ENCODE measurements around the gene CFL1.

The CFL1 gene

DNA sequence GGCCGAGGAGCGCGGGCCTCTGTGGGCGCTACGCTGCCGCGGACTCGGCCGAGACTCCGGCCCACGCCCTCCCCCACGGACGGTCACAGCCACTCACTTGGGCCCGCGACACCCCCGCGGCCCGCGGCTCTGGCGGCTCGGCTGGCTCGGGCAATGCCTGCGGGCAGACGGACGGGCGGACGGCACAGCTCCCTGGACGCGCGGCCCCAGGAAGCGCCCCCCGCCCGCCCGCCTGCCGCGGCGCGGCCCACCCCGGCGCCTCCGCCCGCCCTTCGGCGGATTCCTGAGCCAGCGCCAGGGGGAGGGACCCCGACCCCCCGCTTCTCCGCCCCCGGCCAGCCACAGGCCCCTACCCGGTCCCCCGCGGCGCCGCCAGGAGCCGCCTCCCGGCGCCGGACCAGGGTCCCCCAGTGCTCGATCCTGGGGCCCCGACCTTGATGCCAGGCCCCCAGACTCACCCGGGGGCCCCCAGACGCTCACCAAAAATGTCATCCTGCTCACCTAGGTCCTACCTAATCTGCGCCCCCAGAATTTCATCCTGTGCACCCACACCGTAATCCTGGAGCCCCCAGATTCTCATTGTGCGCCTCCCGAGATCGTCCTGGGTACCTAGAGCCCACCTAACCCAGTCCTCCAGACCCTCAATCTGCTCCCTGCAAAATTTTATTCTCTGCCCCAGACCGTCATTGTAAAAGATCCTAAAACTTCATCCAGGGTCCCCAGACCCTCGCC lies 14.8 kb upstream of the CFL1 start, which contains the start of gene EFEMP2:
Gene EFEMP2 (minus strand): TSS at position 215 of the 732 bp plus-strand sequence. CDS start 446 bp downstream, outside the sequence.
- TF ChIP-seq, protein P1, sequence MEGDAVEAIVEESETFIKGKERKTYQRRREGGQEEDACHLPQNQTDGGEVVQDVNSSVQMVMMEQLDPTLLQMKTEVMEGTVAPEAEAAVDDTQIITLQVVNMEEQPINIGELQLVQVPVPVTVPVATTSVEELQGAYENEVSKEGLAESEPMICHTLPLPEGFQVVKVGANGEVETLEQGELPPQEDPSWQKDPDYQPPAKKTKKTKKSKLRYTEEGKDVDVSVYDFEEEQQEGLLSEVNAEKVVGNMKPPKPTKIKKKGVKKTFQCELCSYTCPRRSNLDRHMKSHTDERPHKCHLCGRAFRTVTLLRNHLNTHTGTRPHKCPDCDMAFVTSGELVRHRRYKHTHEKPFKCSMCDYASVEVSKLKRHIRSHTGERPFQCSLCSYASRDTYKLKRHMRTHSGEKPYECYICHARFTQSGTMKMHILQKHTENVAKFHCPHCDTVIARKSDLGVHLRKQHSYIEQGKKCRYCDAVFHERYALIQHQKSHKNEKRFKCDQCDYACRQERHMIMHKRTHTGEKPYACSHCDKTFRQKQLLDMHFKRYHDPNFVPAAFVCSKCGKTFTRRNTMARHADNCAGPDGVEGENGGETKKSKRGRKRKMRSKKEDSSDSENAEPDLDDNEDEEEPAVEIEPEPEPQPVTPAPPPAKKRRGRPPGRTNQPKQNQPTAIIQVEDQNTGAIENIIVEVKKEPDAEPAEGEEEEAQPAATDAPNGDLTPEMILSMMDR (IDR thresholded peaks at IDR 0.05; ENCODE audit: low read depth, low read length): no peak
- in situ Hi-C loops (cut with HindIII; ENCODE audit: low sequenced_read_pairs): no loop called here
- peak within 1 kb of the TSS; percentile 65 for H3K4me3 ChIP-seq (ENCODE audit: low read depth, low read length)
- DNase-seq (ENCODE audit: low read depth, low spot score): peak; percentile 49

DNA sequence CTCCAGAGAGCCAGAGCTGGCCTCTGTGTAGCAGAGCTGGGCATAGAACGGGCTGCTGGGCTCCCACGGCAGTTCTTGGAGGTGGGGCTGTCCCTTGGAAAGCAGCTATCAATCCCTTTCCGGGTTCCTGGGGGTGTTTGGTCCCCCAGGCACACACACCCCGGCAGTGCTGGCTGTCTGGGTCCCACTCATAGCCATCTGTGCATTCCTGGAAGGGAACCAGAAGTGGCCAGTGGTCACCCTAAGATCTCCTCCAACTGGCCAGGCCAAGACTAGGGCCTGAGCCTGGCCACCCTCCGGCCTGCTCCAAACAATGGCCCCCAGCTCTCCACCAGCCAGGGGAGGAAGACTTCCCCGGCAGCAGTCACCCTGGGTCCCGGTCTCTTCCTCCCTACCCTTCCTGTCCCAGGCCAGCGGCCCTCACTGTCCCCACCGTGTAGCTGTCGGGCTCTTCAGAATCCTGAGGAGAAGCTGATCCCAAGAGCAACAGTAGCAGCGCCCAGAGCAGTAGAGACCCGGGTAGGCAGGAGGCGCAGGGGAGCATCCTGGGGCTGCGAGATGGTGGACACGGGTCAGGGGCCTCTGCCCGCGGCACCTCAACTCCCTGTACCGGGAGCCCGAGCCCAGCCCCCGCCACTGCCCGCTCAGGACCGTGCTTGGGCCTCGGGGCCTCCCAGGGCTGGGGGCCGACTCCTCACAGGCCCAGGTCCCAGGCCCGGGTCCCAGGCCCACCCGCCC lies 14.0 kb upstream of the CFL1 start:
- in situ Hi-C loops (cut with HindIII; ENCODE audit: low sequenced_read_pairs): no loop called here
- DNase-seq (ENCODE audit: low read depth, low spot score): peak; percentile 34
- H3K4me3 ChIP-seq (ENCODE audit: low read depth, low read length): peak overlapping the region; percentile 65
- TF ChIP-seq, protein P1 (IDR thresholded peaks at IDR 0.05; ENCODE audit: low read depth, low read length): peak; percentile 32

DNA sequence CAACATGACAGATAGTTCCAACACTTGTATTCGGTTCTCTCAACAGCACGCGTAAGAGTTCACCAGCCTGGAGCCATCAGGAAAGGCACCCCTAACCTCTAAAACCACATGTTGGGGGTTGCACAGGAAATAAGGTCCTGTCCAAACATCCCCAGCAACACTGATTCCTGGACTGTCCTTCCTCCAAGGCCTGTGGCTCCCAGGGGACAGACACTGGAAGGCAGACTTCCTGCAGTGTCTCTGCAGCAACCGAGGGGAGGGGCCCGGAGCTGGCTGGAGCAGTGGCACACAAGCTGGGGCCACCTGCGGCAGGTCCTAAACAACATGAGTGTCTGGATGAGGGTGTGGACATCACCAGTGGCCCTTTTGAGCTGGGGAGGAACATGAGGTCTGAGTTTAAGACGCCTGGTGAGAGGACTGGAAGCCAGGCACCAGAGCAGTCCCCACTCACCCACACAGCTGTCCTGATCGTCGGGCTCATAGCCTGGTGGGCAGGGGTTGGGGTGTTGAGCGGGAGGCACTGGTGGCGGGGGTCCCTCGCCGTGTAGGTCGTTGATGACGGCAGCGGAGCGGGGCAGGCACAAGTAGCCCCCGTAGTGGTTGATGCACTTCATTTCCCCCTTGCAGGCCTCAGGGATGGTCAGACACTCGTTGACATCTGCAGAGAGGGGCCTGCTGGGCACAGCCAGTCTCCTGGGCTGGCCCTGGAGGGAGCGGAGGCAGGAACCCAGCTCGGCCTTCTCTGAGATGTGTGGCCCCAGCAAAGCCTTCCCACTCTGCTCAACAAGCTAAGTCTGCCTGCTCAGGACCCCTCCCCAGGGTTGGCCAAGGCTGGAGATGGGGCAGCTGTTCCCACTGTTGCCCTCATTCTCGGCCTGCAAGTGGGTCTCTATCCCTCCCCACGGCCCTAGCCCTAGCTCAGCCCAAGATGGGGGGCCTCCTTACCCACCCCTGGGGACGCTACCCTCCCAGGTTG lies 13.0 kb upstream of the CFL1 start:
- TF ChIP-seq, protein P1 (IDR thresholded peaks at IDR 0.05; ENCODE audit: low read depth, low read length): no peak
- H3K4me3 ChIP-seq (ENCODE audit: low read depth, low read length): peak overlapping the region; percentile 65
- no peak for DNase-seq (ENCODE audit: low read depth, low spot score)
- in situ Hi-C loops (cut with HindIII; ENCODE audit: low sequenced_read_pairs): no loop called here

DNA sequence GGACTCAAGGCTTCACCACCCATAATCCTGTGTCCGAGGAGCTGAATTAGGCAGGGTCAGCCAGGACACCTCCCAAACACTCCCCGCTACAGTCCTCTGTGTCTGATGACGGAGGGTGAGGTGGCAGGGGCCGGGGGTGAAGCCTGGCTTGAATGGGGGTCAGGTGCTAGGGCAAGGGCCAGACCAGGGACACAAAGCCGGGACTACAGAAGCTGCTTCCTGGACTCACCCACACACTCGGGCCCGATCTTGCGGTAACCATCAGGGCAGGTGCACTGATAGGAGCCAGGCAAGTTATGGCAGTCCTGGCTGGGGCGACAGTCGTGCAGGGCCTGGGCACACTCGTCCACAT lies 12.3 kb upstream of the CFL1 start:
- TF ChIP-seq, protein P1 (IDR thresholded peaks at IDR 0.05; ENCODE audit: low read depth, low read length): no peak
- in situ Hi-C loops (cut with HindIII; ENCODE audit: low sequenced_read_pairs): no loop called here
- DNase-seq (ENCODE audit: low read depth, low spot score): no peak
- H3K4me3 ChIP-seq (ENCODE audit: low read depth, low read length): no peak overlapping the region

DNA sequence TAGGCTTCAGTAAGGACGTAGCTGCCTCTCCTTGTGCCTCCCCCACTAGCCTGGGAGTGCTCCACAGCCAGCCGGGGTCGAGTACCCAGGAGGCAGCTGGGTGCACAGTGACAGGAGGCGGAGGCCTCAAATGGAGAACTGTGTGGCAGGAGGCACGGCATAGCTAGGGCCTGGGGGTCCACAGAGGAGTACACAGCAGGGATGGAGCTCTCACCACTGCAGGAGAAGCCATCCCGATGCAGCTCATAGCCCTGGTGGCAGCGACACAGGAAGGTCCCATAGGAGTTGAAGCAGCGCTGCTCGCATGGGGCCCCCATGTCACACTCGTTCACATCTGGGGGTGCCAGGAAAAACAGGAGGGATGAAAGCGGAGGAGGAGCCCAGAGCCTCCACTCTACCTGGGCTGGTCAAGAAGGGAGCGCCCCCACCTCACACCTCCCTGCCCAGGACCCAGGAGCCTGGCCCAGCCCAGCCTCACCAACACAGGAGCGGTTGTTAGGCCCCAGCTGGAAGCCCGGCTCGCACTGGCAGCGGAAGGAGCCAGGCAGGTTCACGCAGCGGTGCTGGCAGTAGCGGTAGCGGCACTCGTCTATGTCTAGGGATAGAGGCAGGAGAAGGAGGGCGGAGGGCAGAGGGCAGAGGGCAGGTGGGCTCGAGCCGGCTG lies 11.8 kb upstream of the CFL1 start:
- DNase-seq (ENCODE audit: low read depth, low spot score): no peak
- no peak overlapping the region for H3K4me3 ChIP-seq (ENCODE audit: low read depth, low read length)
- TF ChIP-seq, protein P1 (IDR thresholded peaks at IDR 0.05; ENCODE audit: low read depth, low read length): no peak
- in situ Hi-C loops (cut with HindIII; ENCODE audit: low sequenced_read_pairs): no loop called here

DNA sequence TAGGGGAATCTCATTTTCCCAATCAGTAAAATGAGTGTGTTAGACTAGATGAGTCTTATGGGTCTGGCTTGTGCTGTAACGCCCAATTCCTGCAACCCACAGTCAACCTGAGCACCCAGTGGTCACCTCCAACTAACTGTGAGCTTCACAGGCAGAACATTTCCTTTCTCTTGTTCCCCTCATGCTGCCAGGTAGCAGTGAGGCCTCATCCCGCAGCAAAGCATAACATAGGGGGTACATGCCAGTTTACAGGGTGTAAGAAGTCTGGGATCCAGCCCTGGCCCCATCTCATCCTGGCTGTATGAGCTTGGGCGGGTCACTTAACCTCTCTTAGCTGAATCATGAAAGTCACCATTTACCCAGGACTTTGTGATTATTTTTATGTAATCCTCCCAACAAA lies 10.9 kb upstream of the CFL1 start:
- H3K4me3 ChIP-seq (ENCODE audit: low read depth, low read length): no peak overlapping the region
- no peak for DNase-seq (ENCODE audit: low read depth, low spot score)
- TF ChIP-seq, protein P1 (IDR thresholded peaks at IDR 0.05; ENCODE audit: low read depth, low read length): no peak
- in situ Hi-C loops (cut with HindIII; ENCODE audit: low sequenced_read_pairs): no loop called here

All from astrocyte of the spinal cord (primary cell).